ENCODE measurements around the gene C13orf42. TPM values are rescaled to one million over a fixed set of nuclear protein-coding genes. Genes with fewer than 3 reads are reported as not detected.

The C13orf42 gene
- total and polyA plus RNA-seq, 2 donors (not counting 3 experiments of a cell fraction or from before 2014, with no cell fraction given) = not detected

DNA sequence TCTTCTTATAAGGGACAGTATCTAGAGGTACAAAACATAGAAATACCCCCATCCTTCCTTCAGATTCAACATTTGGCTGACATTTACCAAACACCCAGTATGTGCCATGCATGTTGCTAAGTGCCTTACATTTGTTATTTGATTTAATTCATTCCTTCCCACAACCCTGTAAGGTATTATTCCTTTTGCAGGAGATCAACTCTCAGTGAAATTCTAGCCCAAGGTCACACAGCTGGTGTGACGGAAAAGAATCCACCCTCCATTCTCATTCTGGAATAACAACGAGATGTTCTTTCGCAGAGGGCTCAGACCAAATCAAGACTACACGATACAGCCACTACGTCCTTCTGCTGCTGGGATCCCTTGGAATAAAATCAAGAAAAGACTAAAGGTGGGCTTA lies 67.8 kb downstream of the C13orf42 start:
- intact Hi-C loops (cut with micrococcal nuclease) (no loop called here), dilution Hi-C loops (cut with MboI; ENCODE audit: extremely low pct_ligation_motif_present, low sequenced_read_pairs) (no loop called here)
- H3K27ac ChIP-seq (ENCODE audit: insufficient read depth, low read depth, low read length) = no peak overlapping the region
- no peak overlapping the region for H3K9ac ChIP-seq (replicated peaks; ENCODE audit: extremely low read depth, insufficient read depth, low read length)
- DNase-seq (ENCODE audit: low read depth, low spot score) = no peak
- H3K79me2 ChIP-seq (ENCODE audit: control insufficient read depth, insufficient read depth, low read length) = no peaks in the 10 kb centered on the region
- H3K27me3 ChIP-seq (ENCODE audit: control insufficient read depth in 2 of 2, insufficient read depth in 2 of 2, low read length in 2 of 2) = peaks cover 2 to 3% of the 10 kb centered on the region in 2 experiments
- no peak for TF ChIP-seq FOS (IDR thresholded peaks at IDR 0.05; ENCODE audit: borderline replicate concordance, insufficient read depth, low read length)
- TF ChIP-seq POLR2AphosphoS5 (IDR thresholded peaks at IDR 0.05; ENCODE audit: insufficient read depth, low read depth, low read length) = no peak
- TF ChIP-seq, protein P1, sequence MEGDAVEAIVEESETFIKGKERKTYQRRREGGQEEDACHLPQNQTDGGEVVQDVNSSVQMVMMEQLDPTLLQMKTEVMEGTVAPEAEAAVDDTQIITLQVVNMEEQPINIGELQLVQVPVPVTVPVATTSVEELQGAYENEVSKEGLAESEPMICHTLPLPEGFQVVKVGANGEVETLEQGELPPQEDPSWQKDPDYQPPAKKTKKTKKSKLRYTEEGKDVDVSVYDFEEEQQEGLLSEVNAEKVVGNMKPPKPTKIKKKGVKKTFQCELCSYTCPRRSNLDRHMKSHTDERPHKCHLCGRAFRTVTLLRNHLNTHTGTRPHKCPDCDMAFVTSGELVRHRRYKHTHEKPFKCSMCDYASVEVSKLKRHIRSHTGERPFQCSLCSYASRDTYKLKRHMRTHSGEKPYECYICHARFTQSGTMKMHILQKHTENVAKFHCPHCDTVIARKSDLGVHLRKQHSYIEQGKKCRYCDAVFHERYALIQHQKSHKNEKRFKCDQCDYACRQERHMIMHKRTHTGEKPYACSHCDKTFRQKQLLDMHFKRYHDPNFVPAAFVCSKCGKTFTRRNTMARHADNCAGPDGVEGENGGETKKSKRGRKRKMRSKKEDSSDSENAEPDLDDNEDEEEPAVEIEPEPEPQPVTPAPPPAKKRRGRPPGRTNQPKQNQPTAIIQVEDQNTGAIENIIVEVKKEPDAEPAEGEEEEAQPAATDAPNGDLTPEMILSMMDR (IDR thresholded peaks at IDR 0.05; ENCODE audit: extremely low read depth in 1 of 2, insufficient read depth in 1 of 2, low read depth in 1 of 2, low read length in 2 of 2) = no peak
- no peak for TF ChIP-seq JUN (IDR thresholded peaks at IDR 0.05; ENCODE audit: borderline replicate concordance, insufficient read depth, insufficient read length, low read depth)
- no peak for TF ChIP-seq EZH2 (IDR thresholded peaks at IDR 0.05; ENCODE audit: borderline replicate concordance, low read depth, low read length, severe bottlenecking)
- TF ChIP-seq POLR2A (IDR thresholded peaks at IDR 0.05; ENCODE audit: low read depth, low read length) = no peak
- TF ChIP-seq, protein P2, sequence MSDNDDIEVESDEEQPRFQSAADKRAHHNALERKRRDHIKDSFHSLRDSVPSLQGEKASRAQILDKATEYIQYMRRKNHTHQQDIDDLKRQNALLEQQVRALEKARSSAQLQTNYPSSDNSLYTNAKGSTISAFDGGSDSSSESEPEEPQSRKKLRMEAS (IDR thresholded peaks at IDR 0.05; ENCODE audit: insufficient read depth, insufficient read length) = no peak
- TF ChIP-seq MYC (IDR thresholded peaks at IDR 0.05; ENCODE audit: low read depth, low read length) = no peak
- TF ChIP-seq GATA2 (IDR thresholded peaks at IDR 0.05; ENCODE audit: insufficient read depth, insufficient read length, low read depth, low read length) = no peak
- BruUV-seq (replicated peaks) = no TSS peak
- H4K20me1 ChIP-seq (replicated peaks; ENCODE audit: control insufficient read depth, extremely low read depth, insufficient read depth, low read length) = no peaks in the 10 kb centered on the region
- no peaks in the 10 kb centered on the region for H3K9me3 ChIP-seq (replicated peaks; ENCODE audit: control insufficient read depth, insufficient read depth, low read length)
- H3K4me3 ChIP-seq (replicated peaks in 1 of 3; ENCODE audit: insufficient read depth in 1 of 3, low read depth in 1 of 3, low read length in 3 of 3) = no peak overlapping the region
- FAIRE-seq = no peak
- POLR2A ChIA-PET = no interaction called here
- H3K36me3 ChIP-seq (ENCODE audit: control insufficient read depth in 2 of 2, extremely low read depth in 1 of 2, insufficient read depth in 2 of 2, low read length in 2 of 2) = no peaks in the 10 kb centered on the region
- CTCF ChIA-PET = interaction anchor here (1.4 to 1.9 kb wide), 2 partner anchors 47 to 82 kb away, joined by 3 to 4 read pairs; no protein-coding TSS in a partner anchor
- H2AFZ ChIP-seq (ENCODE audit: low read depth, low read length) = no peak overlapping the region
- H3K9me1 ChIP-seq (replicated peaks; ENCODE audit: control insufficient read depth, extremely low read depth, insufficient read depth, low read length) = no peaks in the 10 kb centered on the region
- no peaks in the 10 kb centered on the region for H3K4me1 ChIP-seq (ENCODE audit: control insufficient read depth, extremely low read depth, insufficient read depth, low read length)
- no peak overlapping the region for H3K4me2 ChIP-seq (ENCODE audit: insufficient read depth, low read length)
